GM21423 (cell line): ENCODE measurements around the gene WDR93.

ENCODE experiments used
- ATAC-seq: cut with Tn5 transposase; IDR thresholded peaks from one replicate; pipeline ENCODE4 v1.9.1; 2021; ENCODE audit warnings: mild to moderate bottlenecking, moderate library complexity; ENCODE audit not compliant: unreplicated experiment

The WDR93 gene

DNA sequence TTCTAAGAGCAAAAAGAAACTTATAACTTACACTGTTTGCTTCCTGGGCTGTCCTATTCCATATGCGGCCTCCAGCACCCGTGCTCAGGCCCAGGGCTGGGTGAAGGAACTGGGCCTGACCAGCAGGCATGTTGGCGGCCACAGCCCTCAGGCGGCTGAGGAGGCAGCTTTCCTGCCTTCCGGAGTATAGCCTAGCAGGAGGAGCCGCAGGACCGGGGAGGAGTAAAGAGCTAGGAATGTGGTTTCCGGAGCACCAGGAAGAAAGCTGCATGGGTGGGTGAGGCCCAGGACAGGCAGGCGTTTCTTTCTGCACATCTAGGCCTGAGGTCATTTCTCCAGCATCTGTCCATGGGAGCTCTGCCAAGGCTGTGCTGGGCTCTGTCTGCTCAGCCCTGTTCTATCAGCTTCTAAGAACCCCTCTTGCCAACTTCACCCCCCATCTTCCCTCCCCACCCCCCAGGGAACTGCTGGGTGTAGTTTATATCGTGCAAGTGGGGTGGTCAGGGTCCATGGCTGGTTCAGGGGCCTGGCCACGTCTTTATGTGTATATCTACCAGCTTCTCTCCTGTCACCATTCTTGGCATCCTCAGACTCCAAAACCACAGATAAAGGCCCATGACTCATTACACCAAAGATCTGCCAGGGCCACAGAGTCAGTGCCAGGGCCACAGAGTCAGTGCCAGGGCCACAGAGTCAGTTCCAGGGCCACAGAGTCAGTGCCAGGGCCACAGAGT, 27.6 kb upstream of the WDR93 start:
- ATAC-seq = no peak

DNA sequence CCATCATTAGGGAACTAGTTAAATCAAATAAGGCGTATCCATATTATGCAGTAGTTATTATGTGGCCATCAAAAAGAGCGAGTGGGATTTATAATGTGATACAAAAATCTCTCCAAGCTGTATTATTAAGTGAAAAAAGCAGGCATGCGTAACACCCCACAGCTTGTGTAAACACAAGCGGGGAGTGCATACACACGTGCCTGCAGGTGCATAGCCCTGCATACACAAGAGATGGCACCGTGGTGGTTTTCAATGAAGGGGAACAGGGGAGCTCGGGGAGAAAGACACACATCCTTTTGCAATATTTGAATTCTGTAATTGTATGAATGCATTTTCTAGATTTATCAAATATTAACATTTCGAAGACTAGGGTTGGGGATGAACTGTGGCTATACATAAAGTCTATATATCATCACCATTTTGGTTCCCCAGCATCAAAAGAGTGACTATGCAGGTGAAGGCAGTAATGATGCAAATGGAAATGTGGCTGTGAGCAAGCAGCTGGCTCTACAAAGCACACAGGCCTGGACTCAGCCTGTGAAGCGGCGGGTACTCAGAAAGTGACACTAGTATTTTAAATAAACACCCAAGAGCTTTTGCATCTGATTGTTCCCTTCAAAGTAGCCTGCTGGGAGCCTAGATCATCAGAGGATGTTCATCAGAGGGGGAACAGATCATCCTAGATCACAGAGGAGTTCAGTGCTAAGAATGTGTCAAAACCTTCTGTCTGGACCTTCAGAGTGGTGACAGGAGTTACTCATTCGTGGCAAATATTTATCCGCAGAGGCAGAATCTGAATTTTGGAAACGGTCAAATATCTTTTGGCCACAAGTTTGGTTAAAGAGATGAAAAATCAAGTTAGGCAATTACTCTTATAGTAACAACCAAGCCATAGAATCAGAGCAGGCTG, 25.9 kb upstream of the WDR93 start:
- ATAC-seq = no peak

DNA sequence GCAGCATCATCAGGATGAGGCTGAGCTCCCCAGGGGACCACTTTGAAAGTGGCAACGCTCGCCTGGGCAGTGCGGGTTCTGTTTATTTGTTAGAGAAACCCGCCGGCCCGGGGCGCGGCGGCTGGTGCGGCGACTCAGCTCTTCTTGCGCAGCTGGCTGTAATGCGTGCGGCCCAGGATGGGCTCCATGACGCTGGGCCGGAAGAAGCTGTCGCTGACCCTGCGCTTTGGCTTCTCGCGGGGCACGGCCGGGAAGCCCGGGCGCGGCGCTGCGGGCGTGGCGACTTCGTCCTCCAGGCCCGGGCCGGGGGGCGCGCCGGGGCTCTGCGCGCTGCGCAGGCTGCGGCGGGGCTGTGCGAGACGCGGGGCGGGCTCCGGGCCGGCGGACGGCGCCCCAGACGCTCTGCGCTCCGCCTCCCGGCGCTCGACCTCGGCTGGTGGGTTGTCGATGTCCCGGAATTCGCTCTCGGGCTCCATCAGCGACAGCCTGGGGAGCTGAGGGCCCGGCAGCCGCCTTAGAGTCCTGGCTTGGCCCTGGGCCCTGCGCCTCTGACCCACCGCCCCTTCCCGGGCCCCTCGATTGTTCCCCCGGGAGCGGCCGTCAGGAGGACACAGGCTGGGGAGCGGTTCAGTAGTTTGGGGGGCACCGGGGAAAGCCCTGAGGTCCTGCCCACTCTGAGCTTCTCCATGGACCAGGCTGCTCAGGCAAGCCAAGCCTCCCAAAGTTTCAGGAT, 25.0 kb upstream of the WDR93 start:
- no peak for ATAC-seq

DNA sequence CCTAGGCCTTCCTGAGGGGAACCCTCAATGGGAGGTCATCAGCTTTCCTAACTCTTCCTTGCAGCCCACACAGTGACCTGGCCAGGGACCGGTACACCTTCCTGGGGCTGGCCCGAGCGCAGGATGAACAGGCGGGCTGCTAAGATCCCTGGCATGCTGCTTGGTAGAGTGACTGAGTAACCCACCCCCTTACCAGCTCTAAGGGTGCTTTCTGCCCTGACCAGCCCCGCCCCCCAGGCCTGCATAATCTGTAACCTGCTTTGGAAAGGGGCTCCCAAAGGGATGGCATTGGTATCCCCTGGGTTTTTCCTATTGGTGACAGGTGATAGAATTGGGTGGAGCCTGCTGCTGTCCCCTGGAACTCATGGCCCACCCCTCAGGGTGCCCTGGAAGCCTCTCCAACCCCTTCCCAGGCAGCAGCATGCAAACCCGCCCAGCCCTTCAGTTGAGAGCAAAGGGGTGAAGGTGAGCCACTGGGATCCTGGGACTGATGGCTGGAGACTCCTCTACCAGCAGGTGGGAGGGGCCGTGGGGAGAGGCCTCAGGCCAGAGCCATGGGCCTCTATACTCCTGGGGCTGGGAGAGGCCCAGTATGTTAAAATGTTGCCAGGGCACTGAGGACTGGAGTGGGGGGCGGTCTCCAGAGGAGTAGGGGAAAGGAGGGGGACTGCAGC, 24.3 kb upstream of the WDR93 start:
- no peak for ATAC-seq

DNA sequence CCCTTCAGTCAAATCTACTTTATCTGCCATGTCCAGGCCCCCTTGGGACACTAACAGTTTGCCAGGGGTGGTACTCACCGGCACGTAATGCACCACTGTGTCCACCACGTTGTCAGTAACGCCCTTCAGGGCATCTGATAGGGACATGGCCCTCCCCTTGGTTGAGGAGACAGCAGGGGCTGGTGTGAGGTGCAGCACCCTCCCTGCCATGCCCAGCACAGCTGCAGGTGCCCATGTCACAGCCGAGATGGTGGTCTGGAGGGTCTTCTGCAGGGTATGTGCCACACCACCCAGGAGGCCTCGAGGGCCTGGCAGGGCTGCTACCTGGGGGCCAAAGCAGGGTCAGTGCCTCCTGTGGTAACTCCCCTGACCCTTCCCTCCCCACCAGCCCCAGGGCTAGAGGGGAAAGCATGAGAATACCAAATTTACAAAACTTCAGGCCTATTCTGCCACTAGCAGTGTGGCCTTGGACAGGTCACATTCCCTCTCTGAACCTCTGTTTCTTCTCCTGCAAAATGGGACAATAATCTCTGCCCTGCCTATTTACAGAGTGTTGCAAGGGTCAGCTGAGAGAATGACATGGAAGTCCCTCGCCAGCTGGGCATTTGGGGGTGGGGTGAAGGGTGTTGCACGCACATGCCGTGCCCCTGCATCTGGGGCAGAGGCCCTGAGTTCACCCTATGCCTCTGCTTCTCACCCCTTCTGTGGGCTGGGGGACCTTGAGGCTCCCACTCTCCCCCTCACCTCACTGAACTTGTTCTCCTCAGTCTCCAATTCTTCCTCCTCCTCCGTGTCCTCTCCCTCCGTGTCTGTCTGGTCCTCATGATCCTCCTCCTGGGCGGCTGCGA, 23.5 kb upstream of the WDR93 start:
- ATAC-seq = no peak

DNA sequence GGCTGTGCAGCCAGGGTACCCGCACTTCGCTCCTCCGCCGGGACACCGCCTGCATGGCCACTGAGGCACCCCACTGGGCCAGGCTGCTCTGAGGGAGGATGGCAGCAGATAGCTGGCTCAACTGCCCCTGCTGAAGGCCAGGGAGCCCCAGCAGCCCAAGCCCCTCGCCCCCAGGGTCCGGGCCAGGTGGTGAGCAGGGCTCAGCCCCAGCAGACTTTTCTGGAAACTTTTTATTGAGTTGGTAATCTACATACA, 23.0 kb upstream of the WDR93 start:
- ATAC-seq = no peak

DNA sequence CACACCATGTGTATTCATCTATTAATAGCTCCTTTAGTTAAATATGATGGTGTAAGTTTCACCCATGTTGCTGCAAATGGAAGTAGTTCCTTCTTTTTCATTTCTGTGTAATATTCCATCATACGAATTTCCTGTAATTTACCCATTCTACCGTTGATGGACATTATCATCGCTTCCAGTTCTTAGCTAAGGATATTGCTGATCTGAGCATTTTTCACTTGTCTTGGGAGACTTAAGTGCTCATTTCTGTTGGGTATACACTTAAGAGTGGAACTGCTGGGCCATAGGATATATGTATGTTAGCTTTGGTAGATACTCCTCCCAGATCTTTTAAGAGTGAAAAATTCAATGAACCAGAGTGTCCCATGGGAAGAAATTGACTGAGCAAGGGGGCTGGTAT, 22.4 kb upstream of the WDR93 start:
- ATAC-seq = no peak

DNA sequence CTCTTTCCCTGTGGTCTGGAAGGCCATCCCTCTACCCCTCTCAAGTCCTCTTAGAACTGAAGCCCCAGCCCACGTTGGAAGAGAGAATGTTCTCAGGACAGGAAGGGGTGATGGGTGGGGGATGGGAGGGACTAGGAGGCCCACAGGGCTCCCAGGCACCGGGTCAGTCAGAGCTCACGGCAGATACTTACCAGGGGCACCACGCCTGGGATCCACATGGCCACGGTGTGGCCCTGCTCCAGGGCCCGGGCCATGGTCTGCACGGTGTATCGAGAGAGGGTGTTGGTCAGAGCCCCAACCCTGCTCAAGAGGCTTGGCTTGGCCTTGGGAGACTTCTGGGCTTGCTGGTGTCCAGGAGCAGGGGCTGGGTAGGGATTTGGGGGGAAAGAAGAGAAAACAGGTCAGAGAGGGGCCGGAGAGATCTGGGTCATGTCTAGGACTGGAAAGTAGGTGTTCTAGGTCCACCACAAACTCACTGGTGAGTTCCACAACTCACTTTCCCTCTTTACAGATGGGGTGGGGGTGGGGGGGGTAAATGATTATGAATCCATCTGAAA, 21.2 kb upstream of the WDR93 start:
- no peak for ATAC-seq

DNA sequence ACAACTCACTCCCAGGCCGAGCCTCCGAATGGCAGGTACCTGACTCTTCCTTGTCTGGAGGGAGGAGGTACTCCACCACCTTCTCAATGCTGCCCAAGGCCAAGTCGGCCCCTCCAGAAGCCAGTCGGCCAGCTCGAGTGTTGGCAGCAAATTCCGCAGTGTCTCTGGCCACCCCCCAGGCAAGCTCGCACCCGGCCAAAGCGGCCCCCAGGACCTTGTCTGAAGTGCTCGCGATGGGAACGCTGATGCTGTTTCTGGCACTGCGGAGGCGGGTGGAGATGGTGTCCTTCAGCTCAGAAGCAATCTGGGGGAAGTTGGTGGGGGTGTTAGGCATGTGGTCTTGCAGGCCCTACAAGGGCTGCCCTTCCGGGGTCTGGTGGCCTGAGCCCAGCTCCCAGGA, 20.7 kb upstream of the WDR93 start:
- ATAC-seq = no peak

DNA sequence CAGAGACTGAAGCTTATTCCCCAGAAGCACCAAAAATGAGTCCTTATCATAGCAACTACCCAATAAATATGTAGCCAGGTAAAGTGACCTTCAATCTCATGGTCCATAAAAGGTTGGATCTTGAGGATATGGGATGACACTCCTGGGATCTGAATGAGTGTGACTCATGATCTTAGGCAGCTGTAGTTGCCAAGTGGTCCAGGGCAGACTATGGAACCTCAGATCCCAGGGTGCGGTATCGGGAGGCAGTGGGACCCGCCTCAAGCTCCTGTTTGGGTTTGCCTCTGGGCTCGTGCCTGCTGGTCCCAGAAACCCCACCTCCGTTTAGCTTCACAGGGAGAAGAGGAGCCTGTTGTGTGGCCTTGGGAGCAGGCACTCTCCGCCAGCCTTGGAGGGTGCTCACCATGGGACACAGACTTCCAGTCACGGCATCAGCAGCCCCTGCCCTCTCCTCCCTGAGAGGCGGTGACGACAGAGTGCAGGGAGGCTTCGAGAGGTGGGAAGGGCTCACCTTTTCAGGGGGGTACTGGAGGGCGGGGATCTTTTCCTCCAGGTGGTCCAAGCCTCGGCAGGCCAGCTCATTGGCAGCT, 19.5 kb upstream of the WDR93 start:
- ATAC-seq = no peak

DNA sequence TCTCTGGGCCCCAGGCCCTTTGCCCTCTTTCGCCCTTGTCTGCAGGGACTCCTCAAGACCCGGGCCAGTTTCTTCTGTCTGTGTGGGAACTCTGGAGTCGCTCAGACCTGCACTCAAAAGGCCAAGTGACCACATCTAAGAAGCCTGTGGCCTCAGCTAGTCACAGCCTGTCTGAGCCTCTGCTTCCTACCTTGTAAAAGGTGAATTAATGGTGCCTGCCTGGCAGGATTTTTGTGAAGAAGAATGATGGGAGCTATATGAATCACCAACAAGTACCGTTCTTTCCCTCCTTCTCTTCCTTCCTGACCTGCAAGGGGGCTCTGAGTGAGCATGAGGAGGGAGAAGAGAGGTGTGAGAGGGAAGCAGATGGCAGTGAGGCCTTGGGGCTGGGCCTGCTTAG, 18.9 kb upstream of the WDR93 start:
- ATAC-seq = no peak

DNA sequence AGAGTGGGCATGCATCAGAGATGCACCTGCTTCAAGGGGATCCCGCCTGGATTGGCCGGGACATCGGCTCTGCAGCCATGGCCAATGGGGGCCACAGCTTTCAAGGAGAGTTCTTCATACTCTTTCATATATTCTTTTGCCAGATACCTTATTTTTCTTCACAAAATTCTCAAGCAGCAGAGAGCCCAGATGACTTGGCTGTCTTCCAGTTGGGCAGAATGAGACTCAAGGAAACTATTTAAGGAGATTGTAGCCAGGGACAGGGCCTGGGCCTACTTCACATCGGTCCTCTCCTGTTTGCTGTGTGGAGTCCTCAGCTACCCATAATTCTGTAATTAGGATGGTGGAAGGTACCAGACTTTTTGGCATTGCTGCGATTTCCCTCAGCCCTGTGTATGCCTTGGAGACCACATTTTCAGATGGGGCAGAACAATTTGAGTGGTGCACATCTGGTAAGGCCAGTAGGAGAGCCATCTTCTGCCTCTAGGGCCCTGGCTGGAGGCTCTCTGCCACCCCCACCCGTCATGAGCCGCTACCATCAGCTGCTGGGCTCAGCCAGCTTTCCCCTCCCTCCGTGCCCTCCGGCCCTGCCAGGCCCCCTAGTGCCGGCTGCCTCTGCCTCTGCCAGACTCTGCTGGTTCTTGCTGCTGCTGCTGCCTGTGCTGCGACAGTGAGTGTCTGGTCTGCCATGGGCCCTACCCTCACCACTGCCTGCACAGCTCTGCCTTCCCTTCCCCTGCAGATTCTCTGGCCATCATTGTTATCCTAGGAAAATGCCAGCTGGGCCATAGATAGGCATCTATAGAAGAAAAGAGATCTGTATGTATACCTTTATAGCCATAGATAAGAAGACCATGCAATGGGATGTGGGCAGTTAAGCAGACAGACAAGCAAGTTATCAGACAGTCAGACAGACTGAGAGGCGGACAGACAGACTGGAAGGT, 18.1 kb upstream of the WDR93 start:
- ATAC-seq = no peak

DNA sequence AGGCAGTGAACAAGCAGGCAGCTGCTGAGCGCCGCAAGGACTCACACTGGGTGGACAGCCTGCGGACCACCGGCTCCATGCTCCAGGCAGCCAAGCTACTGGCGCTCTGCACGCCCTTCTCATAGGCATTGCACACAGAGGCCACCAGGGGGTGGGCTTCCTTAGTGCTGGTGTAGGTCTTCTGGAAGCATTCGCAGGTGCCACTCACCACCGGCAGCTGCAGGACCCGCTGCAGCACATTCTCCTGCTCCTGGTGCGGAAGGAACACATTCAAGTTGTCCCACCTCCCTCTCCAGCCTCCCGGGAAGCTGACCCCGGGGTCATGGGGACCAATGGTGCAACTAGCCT, 17.5 kb upstream of the WDR93 start:
- no peak for ATAC-seq

DNA sequence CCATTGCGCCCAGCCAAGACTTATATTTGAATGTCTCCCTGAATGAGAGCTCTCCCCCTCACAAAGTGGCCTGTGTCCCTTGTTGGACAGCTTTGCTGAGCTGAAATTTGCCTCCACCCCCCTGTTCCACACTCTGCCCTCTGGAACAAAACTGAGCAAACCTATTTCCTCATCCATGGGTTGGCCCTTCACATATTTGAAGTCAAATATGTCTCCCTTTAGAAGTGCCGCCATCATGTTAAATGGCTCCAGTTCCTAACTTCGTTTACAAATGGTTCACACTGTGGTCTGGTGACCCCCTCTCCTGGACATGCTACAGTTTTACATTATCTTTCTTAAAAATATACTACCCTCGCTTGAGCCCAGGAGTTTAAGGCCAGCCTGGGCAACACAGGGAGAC, 16.1 kb upstream of the WDR93 start:
- no peak for ATAC-seq

DNA sequence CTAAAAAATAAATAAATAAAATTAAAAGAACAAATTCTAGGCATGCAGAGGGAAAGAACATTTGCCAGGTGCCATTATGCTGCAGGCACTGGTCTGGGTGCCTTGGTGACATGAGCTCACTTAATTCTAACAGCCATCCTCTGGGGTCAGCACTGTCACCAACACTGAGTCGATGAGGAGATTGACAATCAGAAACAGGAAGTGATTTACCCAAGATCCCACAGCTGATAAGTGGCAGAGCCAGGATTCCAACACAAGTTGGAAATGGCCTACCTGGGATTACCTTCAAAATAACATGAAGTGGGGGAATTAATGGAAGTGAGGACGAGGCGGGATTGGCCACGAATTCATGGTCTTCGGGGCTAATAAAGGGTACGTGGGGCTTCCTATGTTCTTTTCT, 15.0 kb upstream of the WDR93 start:
- no peak for ATAC-seq

DNA sequence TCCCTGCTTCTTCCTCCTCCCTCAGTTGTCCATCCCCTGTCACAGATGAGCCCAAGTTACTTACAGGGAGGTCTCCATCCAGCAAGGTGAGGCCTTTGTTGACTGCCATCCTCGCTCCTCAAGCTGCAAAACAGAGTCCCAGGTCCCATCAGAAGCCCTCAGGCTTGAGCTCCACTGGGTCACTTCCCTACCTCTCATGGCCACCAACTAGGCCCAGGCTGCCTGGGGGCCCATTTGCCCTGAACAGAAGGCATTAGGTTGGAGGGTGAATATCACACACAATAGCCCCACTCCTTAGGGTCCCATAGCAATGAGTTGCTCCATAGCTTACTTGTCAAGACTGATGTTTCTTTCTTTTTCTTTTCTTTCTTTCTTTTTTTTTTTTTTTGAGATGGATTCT, 13.2 kb upstream of the WDR93 start:
- no peak for ATAC-seq

DNA sequence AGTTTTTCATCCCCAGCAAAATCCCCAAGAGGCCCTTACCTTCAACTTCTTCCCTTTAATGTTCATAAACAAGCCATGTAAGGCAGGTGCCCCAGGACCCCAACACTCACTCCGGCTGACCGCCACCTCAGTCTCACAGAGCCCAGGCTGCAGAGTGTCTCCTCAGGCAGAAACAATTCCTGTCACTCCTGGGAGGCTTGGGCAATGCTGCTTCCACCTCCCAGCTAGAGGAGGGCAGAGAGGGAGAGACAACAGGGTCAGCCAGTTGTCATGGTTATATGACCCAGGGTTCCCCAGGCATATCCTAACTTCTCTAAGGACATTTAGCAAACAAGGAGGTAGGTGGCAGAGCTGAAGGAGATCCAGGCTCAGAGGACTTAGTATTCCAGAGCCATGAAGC, 11.4 kb upstream of the WDR93 start, which contains the start of gene PLIN1:
PLIN1 (minus strand) TSS at position 156 of the 400 bp plus-strand sequence. CDS start 1,878 bp downstream, outside the sequence.
- ATAC-seq = no peak

DNA sequence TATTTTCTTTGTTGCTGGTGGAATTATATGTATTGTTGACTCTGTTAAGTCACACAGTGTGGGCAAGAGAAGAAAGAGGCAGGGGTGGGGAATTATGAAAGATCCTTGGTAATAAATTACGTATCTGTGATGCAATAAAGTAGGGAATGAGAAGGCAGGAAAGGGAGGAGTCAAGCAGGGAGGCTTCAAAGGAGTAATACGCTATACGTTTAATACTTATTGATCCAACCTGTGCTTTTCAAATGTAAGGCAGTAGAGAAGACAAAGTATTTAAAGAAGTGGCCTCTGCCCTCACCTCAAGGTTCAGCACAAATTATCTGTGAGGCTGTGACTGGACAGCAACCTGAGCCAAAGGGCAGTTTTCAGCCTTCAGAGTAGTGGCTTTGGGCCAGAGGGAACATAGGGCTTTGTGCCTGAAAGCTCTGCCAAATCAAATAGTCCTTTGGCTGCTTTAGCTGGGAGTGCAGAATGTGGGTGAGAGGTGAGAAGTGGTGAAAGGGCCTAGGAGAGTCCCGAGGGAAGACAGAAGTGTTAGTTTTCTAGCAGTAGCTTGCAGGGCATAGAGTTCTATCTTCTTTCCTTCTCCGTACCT, 10.2 kb upstream of the WDR93 start:
- ATAC-seq = no peak
